ENCODE data around the gene SUMO3.

DNA sequence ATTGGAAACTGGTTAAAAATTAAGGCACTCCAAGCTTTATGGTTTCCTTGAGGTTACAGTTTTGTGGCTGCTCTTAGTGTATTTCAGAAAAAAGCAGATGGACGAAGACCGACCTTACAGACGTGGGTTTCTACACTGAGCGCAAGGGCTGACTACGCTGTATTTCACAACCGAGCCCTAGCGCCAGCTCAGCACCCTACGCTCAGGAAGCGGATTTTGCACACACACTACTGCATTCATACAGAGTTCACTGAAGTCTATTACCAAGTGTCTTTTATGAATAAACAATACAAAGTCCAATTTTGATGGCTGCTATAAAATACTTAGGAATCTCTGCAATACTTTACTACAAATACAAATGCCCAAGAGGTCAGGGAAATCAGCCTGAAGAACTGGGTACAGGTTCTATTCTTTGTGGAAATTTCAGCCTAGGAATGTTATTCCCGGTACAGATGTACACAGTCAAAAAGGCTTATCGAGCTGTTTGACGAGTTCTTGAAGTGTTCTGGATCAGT lies 31.8 kb upstream of the SUMO3 start:
- TF ChIP-seq, protein P1, sequence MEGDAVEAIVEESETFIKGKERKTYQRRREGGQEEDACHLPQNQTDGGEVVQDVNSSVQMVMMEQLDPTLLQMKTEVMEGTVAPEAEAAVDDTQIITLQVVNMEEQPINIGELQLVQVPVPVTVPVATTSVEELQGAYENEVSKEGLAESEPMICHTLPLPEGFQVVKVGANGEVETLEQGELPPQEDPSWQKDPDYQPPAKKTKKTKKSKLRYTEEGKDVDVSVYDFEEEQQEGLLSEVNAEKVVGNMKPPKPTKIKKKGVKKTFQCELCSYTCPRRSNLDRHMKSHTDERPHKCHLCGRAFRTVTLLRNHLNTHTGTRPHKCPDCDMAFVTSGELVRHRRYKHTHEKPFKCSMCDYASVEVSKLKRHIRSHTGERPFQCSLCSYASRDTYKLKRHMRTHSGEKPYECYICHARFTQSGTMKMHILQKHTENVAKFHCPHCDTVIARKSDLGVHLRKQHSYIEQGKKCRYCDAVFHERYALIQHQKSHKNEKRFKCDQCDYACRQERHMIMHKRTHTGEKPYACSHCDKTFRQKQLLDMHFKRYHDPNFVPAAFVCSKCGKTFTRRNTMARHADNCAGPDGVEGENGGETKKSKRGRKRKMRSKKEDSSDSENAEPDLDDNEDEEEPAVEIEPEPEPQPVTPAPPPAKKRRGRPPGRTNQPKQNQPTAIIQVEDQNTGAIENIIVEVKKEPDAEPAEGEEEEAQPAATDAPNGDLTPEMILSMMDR (IDR thresholded peaks at IDR 0.05): no peak
- TF ChIP-seq ZFX (IDR thresholded peaks at IDR 0.05; ENCODE audit: borderline replicate concordance): no peak

All from 22Rv1 (cell line).